Neural cell (in vitro differentiated cells): Measurements from ENCODE around the gene JHY. TPM values are rescaled to one million over a fixed set of nuclear protein-coding genes. Genes with fewer than 3 reads are reported as not detected.
"Not testable (repeated sequence)": the region's sequence is repeated elsewhere in the genome, so short reads cannot be mapped to it uniquely, and the experiment has no call there.

Source experiments
- H2AFZ ChIP-seq: fragments of 200-600, 300-800 bp; sonication (generic), shearing (Covaris generic); 2 replicates; pipeline ENCODE4 v1.6.0; 2014; ENCODE audit warnings: low read depth, mild to moderate bottlenecking, antibody characterized with exemption, low read length, moderate library complexity
- H3F3A ChIP-seq: fragments of 200-600 bp; shearing (Covaris generic); 2 replicates; pipeline ENCODE4 v1.6.1; 2016; ENCODE audit warnings: mild to moderate bottlenecking, moderate library complexity, mixed read lengths, antibody characterized with exemption, low read length; ENCODE audit not compliant: insufficient read depth, poor library complexity, severe bottlenecking
- H3K27ac ChIP-seq: fragments of 200-600, 300-800 bp; sonication (generic), shearing (Covaris generic); 2 replicates; pipeline ENCODE4 v1.5.1; 2014; ENCODE audit warnings: mild to moderate bottlenecking, low read length, moderate library complexity
- H3K27me3 ChIP-seq: fragments of 300-800, 200-600 bp; sonication (generic), shearing (Covaris generic); 2 replicates; pipeline ENCODE4 v1.6.0; 2014; ENCODE audit warnings: mild to moderate bottlenecking, low read depth, low read length, moderate library complexity; ENCODE audit not compliant: insufficient read depth
- H3K36me3 ChIP-seq: fragments of 300-800, 200-600 bp; sonication (generic), shearing (Covaris generic); 2 replicates; pipeline ENCODE4 v1.5.1; 2014; ENCODE audit warnings: mild to moderate bottlenecking, antibody characterized with exemption, low read length, moderate library complexity; ENCODE audit not compliant: insufficient read depth
- H3K4me2 ChIP-seq: fragments of 300-800, 200-600 bp; sonication (generic), shearing (Covaris generic); 2 replicates; pipeline ENCODE4 v1.6.0; 2014; ENCODE audit warnings: mild to moderate bottlenecking, low read length
- H3K4me3 ChIP-seq: fragments of 300-800, 200-600 bp; sonication (generic), shearing (Covaris generic); 2 replicates; pipeline ENCODE4 v1.5.1; 2014; ENCODE audit warnings: mild to moderate bottlenecking, low read length, moderate library complexity
- H3K79me2 ChIP-seq: fragments of 200-600 bp; shearing (Covaris generic); replicated peaks from 2 replicates; pipeline ENCODE4 v1.6.0; 2014; ENCODE audit warnings: mild to moderate bottlenecking, low read length, moderate library complexity; ENCODE audit not compliant: insufficient read depth
- H3K9ac ChIP-seq: fragments of 300-800, 200-600 bp; sonication (generic), shearing (Covaris generic); 2 replicates; pipeline ENCODE4 v1.6.1; 2016; ENCODE audit warnings: mild to moderate bottlenecking, low read length, mixed read lengths
- H3K9me2 ChIP-seq: fragments of 200-600 bp; shearing (Covaris generic); 2 replicates; pipeline ENCODE4 v1.6.1; 2016; ENCODE audit warnings: mild to moderate bottlenecking, low read length, mixed read lengths; ENCODE audit not compliant: insufficient read depth
- H3K9me3 ChIP-seq: fragments of 200-600, 300-800 bp; sonication (generic), shearing (Covaris generic); 2 replicates; pipeline ENCODE4 v1.6.1; 2016; ENCODE audit warnings: mild to moderate bottlenecking, mixed run types, low read length, moderate library complexity, mixed read lengths
- H4K20me1 ChIP-seq: fragments of 200-600 bp; shearing (Covaris generic); 2 replicates; pipeline ENCODE4 v1.6.1; 2016; ENCODE audit warnings: mild to moderate bottlenecking, mixed run types; ENCODE audit not compliant: insufficient read depth
- CTCF ChIP-seq: fragments of 450-650 bp; IDR thresholded peaks from 2 replicates; pipeline ENCODE4 v1.5.1; 2014; ENCODE audit warnings: antibody characterized with exemption, mild to moderate bottlenecking, moderate library complexity; ENCODE audit not compliant: poor library complexity, severe bottlenecking
- EP300 ChIP-seq: fragments of 450-650 bp; conservative IDR thresholded peaks from 2 replicates; pipeline ENCODE4 v1.6.1; 2014; ENCODE audit warnings: antibody characterized with exemption, mild to moderate bottlenecking, moderate library complexity; ENCODE audit not compliant: poor library complexity, severe bottlenecking
- EZH2 ChIP-seq: fragments of 200-600, 300-800 bp; shearing (Covaris generic), sonication (generic); IDR thresholded peaks from 2 replicates; pipeline ENCODE4 v1.6.1; 2014; ENCODE audit warnings: antibody characterized with exemption, low read length, borderline replicate concordance, mild to moderate bottlenecking; ENCODE audit not compliant: insufficient read depth, poor library complexity, severe bottlenecking
- MXI1 ChIP-seq: fragments of 450-650 bp; conservative IDR thresholded peaks from 2 replicates; pipeline ENCODE4 v1.6.1; 2014; ENCODE audit warnings: antibody characterized with exemption, mild to moderate bottlenecking; ENCODE audit not compliant: poor library complexity, severe bottlenecking
- POLR2AphosphoS5 ChIP-seq: IDR thresholded peaks from 2 replicates; pipeline ENCODE4 v1.6.1; 2012
- RAD21 ChIP-seq: fragments of 450-650 bp; conservative IDR thresholded peaks from 2 replicates; pipeline ENCODE4 v1.6.1; 2014; ENCODE audit warnings: antibody characterized with exemption, mild to moderate bottlenecking, moderate library complexity
- REST ChIP-seq: IDR thresholded peaks from 2 replicates; pipeline ENCODE4 v1.6.1; 2012; ENCODE audit warnings: borderline replicate concordance
- SMC3 ChIP-seq: fragments of 450-650 bp; conservative IDR thresholded peaks from 2 replicates; pipeline ENCODE4 v1.6.1; 2014; ENCODE audit warnings: antibody characterized with exemption, mild to moderate bottlenecking, moderate library complexity; ENCODE audit not compliant: poor library complexity
- TAF1 ChIP-seq: IDR thresholded peaks from 2 replicates; pipeline ENCODE4 v1.6.1; 2012; ENCODE audit warnings: low read depth
- polyA plus RNA-seq: library from polyadenylated mRNA; depleted of rRNA; stranded (reverse); fragments of >200 nt; gene quantifications from 2 replicates; pipeline ENCODE4 v1.2.3, GENCODE V29; 2014

The JHY gene
- polyA plus RNA-seq, 1 donor from 2014 or later = 0.37 TPM

GRCh38 chr11:122861631-122862030 is 20.9 kb upstream of the JHY start:
- Histone ChIP-seq H4K20me1 (no peaks in the 10 kb centered on the region), H3K9me3 (no peaks in the 10 kb centered on the region), H3K9ac (no peak overlapping the region), H3K4me3 (no peak overlapping the region), H3K9me2 (no peaks in the 10 kb centered on the region), H3K4me2 (no peak overlapping the region), H3K27ac (no peak overlapping the region), H3K27me3 (no peaks in the 10 kb centered on the region), H3K36me3 (no peaks in the 10 kb centered on the region), H3K79me2 (no peaks in the 10 kb centered on the region), H2AFZ (no peak overlapping the region), H3F3A (no peaks in the 10 kb centered on the region)
- TF ChIP-seq SMC3 (no peak), POLR2AphosphoS5 (no peak), REST (no peak), RAD21 (no peak), EP300 (no peak), MXI1 (no peak), EZH2 (no peak), CTCF (no peak), TAF1 (no peak)

GRCh38 chr11:122862091-122862490 is 20.5 kb upstream of the JHY start:
- H3K79me2 ChIP-seq = no peaks in the 10 kb centered on the region
- H3K27ac ChIP-seq = no peak overlapping the region
- no peak overlapping the region for H2AFZ ChIP-seq
- H3K4me3 ChIP-seq = no peak overlapping the region
- H3K4me2 ChIP-seq = no peak overlapping the region
- TF ChIP-seq CTCF (no peak), MXI1 (no peak)
- no peaks in the 10 kb centered on the region for H3K9me3 ChIP-seq
- no peaks in the 10 kb centered on the region for H3F3A ChIP-seq
- H3K9ac ChIP-seq = no peak overlapping the region
- no peaks in the 10 kb centered on the region for H4K20me1 ChIP-seq
- no peaks in the 10 kb centered on the region for H3K36me3 ChIP-seq
- H3K27me3 ChIP-seq = no peaks in the 10 kb centered on the region
- H3K9me2 ChIP-seq = no peaks in the 10 kb centered on the region

- H3K79me2 ChIP-seq, H3K36me3 ChIP-seq, H3K27ac ChIP-seq, H2AFZ ChIP-seq, H3K4me2 ChIP-seq, H3K9me3 ChIP-seq, H3K4me3 ChIP-seq, H4K20me1 ChIP-seq, H3K9ac ChIP-seq, H3K9me2 ChIP-seq, H3K27me3 ChIP-seq, H3F3A ChIP-seq: not testable (repeated sequence)
These were observed 19.4 kb upstream of the JHY start for GRCh38 chr11:122863154-122863553.
